ENCODE results near the gene MGAT5B. TPM values are rescaled to one million over a fixed set of nuclear protein-coding genes. Genes with fewer than 3 reads are reported as not detected.

MGAT5B gene
- total RNA-seq, 2 donors from 2014 or later, result 0.14 to 4.1 TPM

DNA sequence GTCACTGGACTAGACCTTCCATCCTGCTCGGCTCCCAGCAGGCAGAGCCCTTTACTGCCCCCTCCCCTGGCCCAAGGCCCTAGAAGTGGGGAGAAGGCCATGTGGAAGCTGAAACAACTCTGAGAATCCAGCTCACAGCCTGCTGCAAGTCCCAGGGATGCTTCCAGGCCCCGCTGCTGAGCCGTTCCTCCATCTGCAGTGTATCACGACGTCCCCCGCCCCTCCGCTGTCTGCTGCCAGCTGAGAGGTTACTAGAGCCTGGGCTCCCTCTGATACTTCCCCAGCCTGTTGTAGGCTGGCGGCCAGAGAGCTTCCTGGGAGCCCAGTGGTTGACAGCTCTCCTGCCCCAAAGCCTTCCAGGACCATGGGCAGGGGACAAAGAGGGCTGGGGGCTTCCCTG is 118.2 kb downstream of the MGAT5B start:
- DNase-seq (ENCODE audit: low spot score), result no peak
- Histone ChIP-seq H3K9me3 (no peaks in the 10 kb centered on the region), H3K4me1 (replicated peaks) (no peaks in the 10 kb centered on the region), H3K4me3 (no peak overlapping the region), H3K27ac (no peak overlapping the region), H3K27me3 (replicated peaks; ENCODE audit: insufficient read depth) (peaks cover 4% of the 10 kb centered on the region), H3K36me3 (no peaks in the 10 kb centered on the region)
- WGBS, result 60% methylated on average over 7 of the region's 8 CpGs
- intact Hi-C loops (cut with DNase I), result no loop called here
- TF ChIP-seq, protein P1, sequence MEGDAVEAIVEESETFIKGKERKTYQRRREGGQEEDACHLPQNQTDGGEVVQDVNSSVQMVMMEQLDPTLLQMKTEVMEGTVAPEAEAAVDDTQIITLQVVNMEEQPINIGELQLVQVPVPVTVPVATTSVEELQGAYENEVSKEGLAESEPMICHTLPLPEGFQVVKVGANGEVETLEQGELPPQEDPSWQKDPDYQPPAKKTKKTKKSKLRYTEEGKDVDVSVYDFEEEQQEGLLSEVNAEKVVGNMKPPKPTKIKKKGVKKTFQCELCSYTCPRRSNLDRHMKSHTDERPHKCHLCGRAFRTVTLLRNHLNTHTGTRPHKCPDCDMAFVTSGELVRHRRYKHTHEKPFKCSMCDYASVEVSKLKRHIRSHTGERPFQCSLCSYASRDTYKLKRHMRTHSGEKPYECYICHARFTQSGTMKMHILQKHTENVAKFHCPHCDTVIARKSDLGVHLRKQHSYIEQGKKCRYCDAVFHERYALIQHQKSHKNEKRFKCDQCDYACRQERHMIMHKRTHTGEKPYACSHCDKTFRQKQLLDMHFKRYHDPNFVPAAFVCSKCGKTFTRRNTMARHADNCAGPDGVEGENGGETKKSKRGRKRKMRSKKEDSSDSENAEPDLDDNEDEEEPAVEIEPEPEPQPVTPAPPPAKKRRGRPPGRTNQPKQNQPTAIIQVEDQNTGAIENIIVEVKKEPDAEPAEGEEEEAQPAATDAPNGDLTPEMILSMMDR (IDR thresholded peaks at IDR 0.05), result no peak
- TF ChIP-seq POLR2A (IDR thresholded peaks at IDR 0.05) (no peak), POLR2AphosphoS5 (IDR thresholded peaks at IDR 0.05) (no peak)

DNA sequence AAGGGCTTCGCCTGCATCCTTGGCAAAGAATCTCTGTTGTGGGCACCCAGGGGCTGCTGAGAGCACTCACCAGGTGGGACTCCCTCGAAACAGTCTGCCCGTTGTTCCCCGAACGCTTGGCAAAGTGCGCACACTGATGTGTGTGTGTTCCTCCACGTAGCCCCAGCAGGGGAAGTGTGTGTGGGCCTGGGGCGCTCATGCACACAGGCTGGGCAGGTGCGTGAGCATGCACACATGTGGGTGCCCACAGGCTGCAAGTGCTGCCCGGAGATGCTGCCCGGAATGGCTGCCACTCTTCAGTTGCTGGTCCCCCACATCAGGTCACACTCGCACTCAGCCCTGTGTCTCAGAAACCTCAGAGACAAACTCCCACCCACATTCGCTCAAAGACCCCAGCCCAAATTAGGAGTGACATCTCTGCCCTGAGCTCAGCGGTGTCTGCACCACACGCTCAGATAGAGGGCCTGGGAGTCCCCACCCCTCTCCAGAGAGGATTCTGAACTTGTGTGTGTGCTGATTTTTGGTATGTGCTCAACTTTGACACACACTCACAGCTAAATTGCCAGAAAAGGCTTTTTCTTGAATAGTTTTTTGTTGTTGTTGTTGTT is 119.4 kb downstream of the MGAT5B start:
- no peak for DNase-seq (ENCODE audit: low spot score)
- Histone ChIP-seq H3K4me3 (no peak overlapping the region), H3K36me3 (no peaks in the 10 kb centered on the region), H3K4me1 (replicated peaks) (no peaks in the 10 kb centered on the region), H3K9me3 (no peaks in the 10 kb centered on the region), H3K27ac (no peak overlapping the region), H3K27me3 (replicated peaks; ENCODE audit: insufficient read depth) (peaks cover 4% of the 10 kb centered on the region)
- TF ChIP-seq POLR2AphosphoS5 (IDR thresholded peaks at IDR 0.05), result no peak
- TF ChIP-seq, protein P1 (IDR thresholded peaks at IDR 0.05), result no peak
- no peak for TF ChIP-seq POLR2A (IDR thresholded peaks at IDR 0.05)
- intact Hi-C loops (cut with DNase I), result no loop called here
- WGBS, result 93% methylated on average over 14 of the region's 15 CpGs

DNA sequence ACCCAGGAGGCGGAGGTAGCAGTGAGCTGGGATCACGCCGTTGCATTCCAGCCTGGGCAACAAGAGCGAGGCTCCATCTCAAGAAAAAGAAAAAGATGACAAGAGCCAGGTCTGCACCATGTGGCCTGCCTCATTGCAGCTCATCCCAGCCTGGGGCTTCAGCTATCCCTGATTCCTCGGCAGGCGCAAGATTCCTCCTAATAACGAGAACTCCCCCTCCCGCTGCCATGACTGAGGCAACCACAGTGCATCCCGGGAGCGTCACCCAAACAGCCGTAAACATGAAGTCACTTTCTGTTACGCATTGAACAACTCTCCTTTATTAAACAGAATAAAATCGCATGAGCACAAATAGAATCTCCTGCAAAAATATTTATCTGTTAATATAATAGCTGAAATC is 120.6 kb downstream of the MGAT5B start:
- H3K27ac ChIP-seq, result no peak overlapping the region
- H3K4me1 ChIP-seq (replicated peaks), result no peaks in the 10 kb centered on the region
- no peaks in the 10 kb centered on the region for H3K36me3 ChIP-seq
- H3K9me3 ChIP-seq, result no peaks in the 10 kb centered on the region
- intact Hi-C loops (cut with DNase I), result no loop called here
- DNase-seq (ENCODE audit: low spot score), result no peak
- WGBS, result 80% methylated on average over 13 of the region's 13 CpGs
- H3K27me3 ChIP-seq (replicated peaks; ENCODE audit: insufficient read depth), result peaks cover 4% of the 10 kb centered on the region
- TF ChIP-seq, protein P1 (IDR thresholded peaks at IDR 0.05), result no peak
- TF ChIP-seq POLR2AphosphoS5 (IDR thresholded peaks at IDR 0.05) (no peak), POLR2A (IDR thresholded peaks at IDR 0.05) (no peak)
- H3K4me3 ChIP-seq, result no peak overlapping the region

DNA sequence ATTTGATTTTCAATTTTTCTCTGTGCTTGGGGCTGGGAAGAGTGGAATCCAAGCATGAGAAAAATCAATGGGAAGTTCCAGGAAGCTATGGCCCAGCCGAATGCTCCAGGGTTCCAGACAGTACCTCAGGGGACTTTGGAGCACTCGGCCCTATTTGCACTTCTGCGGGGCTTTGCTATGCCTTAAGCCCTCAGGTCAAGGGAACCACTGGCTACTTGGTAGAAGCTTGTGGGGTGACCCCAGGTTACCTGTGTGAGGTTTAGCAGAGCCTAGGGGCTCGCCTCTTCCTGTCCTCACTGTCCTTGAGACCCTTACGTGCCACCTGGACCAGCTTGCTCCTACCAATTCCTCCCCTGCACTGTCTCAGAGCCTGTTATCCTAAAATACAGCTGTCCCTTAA is 121.3 kb downstream of the MGAT5B start:
- intact Hi-C loops (cut with DNase I), result no loop called here

DNA sequence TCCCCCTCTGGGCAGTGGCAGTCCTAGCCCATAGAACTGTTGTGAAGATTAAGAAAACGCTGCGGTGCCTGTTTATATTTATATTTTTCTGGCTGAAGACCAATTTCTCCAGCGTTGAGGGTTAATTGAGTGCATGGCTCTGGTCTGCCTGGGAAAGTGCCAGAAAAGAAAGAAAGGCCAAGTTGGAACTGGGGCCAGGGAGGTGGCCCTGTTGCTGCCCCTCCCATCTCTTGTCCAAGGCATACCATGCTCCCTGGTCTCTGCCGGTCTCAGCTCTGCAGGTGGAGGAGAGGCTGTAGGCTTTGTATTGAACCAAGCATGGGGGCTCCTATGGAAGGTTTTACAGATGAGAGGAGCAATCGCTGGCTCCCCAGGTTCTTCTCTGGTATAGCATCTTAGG is 124.7 kb downstream of the MGAT5B start:
- TF ChIP-seq, protein P1 (IDR thresholded peaks at IDR 0.05), result no peak
- TF ChIP-seq POLR2A (IDR thresholded peaks at IDR 0.05) (no peak), POLR2AphosphoS5 (IDR thresholded peaks at IDR 0.05) (no peak)
- intact Hi-C loops (cut with DNase I), result no loop called here
- H3K4me3 ChIP-seq, result no peak overlapping the region
- DNase-seq (ENCODE audit: low spot score), result no peak
- H3K9me3 ChIP-seq, result no peaks in the 10 kb centered on the region
- no peaks in the 10 kb centered on the region for H3K4me1 ChIP-seq (replicated peaks)
- H3K36me3 ChIP-seq, result no peaks in the 10 kb centered on the region
- H3K27ac ChIP-seq, result no peak overlapping the region
- peaks cover 4% of the 10 kb centered on the region for H3K27me3 ChIP-seq (replicated peaks; ENCODE audit: insufficient read depth)
- 49% methylated on average over 5 of the region's 5 CpGs for WGBS

More for the DNA sequence above, 121.3 kb downstream of the MGAT5B start:
- no peaks in the 10 kb centered on the region for H3K9me3 ChIP-seq
- 91% methylated on average over 5 of the region's 5 CpGs for whole genome bisulfite sequencing
- peaks cover 4% of the 10 kb centered on the region for H3K27me3 ChIP-seq (replicated peaks; ENCODE audit: insufficient read depth)
- no peak overlapping the region for H3K27ac ChIP-seq
- TF ChIP-seq, protein P1 (IDR thresholded peaks at IDR 0.05), result no peak
- TF ChIP-seq POLR2AphosphoS5 (IDR thresholded peaks at IDR 0.05), result no peak
- TF ChIP-seq POLR2A (IDR thresholded peaks at IDR 0.05), result no peak
- no peaks in the 10 kb centered on the region for H3K4me1 ChIP-seq (replicated peaks)
- no peak for DNase-seq (ENCODE audit: low spot score)
- H3K4me3 ChIP-seq, result no peak overlapping the region
- no peaks in the 10 kb centered on the region for H3K36me3 ChIP-seq

Data from prostate gland (tissue), 2 donors.